Activated naive CD8-positive, alpha-beta T cell treated with anti-CD3 and anti-CD28 coated beads, Interleukin-2, amount 50 U/mL, for 16 hours (primary cell): ENCODE results near the gene OVCH2.
"Not testable (repeated sequence)": the region's sequence is repeated elsewhere in the genome, so short reads cannot be mapped to it uniquely, and the experiment has no call there.

Source experiments
- DNase-seq: peaks from one replicate; pipeline ENCODE4 v3.0.0-alpha.2; 2020; ENCODE audit warnings: low read depth, low spot score

OVCH2 gene

DNA sequence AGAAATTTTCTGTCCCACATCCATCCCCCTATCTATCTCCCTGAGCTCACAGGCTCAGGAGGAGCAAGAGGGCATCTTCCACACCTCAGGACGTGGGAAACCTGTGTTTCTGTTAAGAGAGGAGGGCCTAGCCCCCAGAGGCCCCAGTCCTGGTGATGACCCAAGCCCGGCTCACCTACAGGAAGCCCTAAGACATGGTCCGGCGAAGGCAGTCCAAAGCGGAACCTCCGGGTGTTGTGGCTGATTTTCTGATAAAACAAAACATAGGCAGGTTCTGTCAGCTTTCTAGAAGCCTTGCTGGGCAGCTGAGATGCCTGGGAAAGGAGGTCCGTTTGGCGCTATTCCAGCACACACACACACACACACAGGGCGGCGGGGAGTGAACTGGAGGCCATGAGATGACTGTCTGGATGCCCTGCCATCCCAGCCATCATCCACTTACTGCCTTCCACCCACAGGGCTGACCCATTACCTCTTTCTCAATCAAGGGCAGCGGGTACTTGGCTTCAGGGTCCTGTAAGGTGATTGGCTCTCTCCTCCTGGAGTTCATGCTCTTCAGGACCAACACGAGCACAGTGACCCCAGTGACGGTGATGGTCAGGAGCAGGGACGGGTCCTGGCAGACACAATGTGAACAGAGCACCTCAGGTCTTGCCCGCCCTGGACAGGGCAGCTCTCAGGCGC is 33.9 kb downstream of the OVCH2 start:
- no peak for DNase-seq

DNA sequence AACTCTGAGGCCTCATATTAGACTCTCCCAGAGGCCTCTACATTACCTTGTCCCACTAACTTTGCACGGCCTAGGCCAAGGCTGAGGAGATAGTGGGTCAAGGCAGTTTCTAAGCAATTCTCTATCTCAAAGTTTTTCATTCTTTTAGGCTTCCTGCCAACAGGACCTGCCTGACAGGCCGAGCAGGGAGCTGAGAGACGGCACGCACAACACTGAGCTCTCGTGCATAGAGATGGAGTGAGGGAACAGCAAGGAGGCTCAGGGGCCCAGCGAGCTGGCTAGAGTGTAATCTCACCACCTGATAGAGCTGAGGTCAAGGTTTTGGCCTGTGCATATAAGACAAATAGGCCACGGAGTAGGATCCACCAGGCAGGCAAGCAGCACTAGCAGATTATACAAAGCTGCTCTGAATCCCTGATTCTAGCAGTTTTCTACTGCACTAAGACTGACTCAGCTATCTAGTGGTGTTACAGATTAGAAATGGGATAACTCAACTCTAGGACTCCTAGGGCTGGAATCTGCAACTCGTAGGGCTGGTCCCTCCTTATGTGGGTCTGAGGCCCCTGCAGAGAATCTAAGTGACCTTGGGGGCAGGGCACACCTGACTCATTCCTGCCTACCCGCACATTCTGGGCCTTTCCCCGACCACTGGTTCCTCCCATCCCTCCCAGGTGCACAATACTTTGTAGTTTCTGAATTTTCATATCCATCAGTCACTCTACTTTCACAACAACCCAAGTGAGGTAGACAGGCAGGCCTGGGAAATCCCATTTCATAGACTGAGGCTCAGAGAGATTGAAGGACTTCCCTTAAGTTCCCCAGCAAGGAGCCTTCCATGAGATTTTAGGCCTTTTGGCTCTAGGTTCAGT is 34.7 kb downstream of the OVCH2 start:
- no peak for DNase-seq

DNA sequence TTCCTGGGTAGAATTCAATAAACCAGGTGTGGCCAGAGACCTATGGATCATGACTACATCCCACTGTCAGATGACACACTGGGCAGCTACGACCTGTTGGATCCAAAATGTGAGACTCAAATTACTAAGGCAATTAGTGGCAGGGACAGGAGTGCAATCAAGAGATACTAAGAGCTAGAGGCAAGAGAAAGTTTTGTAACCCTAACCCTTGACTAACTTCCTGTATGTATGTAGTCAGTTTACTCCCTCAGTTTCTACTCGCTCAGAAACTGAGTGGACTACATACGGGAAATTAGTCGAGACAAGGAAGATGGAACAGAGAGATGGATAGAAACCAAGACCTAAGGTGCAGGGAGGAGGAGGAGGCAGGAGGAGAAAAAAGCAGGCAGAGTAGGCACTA is 35.6 kb downstream of the OVCH2 start:
- no peak for DNase-seq

- DNase-seq: no peak
These were observed 37.4 kb downstream of the OVCH2 start for GRCh38 chr11:7668911-7669310.

GRCh38 chr11:7668464-7668863 is 37.8 kb downstream of the OVCH2 start:
- DNase-seq: no peak

GRCh38 chr11:7667460-7667859 is 38.8 kb downstream of the OVCH2 start:
- DNase-seq: no peak

DNA sequence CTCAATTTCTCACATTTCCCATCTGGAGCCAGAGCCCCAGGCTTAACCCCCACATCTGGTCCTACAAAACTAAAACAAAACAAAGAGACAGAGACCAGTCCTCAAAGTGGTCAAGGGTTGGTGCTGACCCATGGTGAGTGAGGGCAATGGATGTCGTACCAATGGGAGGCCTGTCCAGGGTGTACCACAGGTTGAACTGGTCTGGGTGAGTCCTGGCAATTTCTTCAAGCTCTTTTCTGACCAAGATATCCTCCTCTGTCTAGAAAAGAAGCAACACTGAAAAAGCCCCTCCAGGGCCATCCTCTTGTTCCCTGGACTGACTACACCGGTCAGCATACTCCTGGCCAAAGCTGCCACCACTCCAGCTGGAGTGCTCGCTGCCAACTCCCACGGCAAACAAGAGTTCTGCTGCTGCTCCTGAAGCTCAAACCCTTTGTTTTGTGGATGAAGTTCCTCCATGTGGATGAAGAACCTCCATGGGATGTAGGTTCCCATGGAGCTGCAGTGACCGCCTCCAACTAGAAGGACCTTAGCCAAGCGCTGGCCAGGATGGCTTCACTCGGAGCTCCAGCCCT is 39.9 kb downstream of the OVCH2 start:
- DNase-seq: no peak

DNA sequence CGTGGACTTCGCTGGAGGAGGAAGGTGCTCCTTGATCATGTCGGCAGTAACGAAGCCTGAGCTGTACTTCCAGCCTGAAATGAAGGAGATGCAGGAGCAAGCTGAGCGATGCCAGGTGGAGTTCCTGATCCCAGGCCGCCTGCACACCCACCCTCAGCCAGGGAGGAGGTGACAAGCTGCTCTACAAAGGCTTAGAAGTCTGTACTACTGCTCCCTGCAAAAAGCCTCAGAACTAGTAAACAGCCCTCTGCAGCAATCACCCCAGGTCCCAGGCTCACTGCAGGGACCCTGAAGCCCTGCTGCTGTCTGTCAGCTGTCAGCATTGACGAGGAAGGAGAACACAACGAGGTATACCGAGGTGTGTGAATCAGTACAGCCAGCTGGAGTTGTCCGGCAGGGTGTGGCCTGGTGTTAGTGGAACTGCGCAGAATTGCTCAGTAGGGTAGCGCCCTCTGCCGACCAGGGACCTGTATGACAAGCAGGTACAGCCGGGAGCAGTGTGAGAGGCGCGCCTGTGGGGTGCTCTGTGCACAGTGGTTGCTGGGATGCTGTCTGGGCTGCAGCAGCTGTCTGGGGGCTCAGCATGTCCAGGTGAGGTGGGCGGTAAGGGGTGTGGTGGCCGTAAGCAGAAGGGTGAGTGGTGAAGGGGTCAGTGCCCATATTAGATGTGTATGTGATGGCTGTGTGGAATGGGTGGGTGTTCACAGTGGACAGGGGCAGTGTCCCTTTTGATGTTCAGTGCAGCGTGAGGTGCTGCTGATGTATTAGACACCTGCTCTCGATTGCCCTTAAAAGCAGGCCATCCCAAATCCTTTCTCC is 40.6 kb downstream of the OVCH2 start:
- peak; percentile 49 for DNase-seq

GRCh38 chr11:7664867-7665266 is 41.4 kb downstream of the OVCH2 start:
- no peak for DNase-seq

- not testable (repeated sequence) for DNase-seq
These were observed 42.7 kb downstream of the OVCH2 start for GRCh38 chr11:7663531-7663930.

DNA sequence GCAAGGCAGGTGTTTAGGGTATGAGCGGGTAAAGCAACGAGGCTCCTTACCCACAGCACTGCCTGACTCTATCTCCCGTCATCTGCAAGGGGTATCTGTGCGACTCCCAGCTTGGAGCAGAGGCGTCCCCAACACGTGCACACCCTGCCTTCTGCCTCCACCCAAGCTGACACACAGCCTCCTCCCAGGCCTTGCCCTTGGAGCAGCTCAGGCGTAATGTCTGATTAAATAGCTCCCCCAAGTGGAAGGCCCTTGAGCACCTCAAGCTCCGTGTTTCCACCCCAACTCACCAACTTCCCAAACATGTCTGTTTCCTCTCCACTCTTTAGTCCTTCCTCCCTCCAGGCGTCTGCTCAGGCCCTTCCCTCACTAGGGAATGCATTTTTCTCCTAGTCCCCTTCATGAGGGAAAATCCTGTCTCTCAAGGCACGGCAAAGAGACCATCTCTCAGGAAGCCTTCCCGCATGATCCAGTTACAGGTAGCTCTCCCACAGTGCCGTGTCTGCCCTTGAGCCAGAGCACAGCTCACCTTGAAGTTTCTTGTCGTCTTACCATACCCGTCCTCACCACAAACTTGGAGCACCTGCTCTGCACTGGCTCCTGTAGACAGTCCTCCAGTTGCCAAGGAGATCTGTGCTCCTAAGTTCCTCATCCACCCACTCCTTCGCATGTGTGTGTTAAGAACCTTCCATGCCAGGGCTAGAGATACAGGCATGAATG is 48.8 kb downstream of the OVCH2 start:
- DNase-seq: no peak

- DNase-seq: no peak
These were observed 49.6 kb downstream of the OVCH2 start for GRCh38 chr11:7656704-7657103.

DNA sequence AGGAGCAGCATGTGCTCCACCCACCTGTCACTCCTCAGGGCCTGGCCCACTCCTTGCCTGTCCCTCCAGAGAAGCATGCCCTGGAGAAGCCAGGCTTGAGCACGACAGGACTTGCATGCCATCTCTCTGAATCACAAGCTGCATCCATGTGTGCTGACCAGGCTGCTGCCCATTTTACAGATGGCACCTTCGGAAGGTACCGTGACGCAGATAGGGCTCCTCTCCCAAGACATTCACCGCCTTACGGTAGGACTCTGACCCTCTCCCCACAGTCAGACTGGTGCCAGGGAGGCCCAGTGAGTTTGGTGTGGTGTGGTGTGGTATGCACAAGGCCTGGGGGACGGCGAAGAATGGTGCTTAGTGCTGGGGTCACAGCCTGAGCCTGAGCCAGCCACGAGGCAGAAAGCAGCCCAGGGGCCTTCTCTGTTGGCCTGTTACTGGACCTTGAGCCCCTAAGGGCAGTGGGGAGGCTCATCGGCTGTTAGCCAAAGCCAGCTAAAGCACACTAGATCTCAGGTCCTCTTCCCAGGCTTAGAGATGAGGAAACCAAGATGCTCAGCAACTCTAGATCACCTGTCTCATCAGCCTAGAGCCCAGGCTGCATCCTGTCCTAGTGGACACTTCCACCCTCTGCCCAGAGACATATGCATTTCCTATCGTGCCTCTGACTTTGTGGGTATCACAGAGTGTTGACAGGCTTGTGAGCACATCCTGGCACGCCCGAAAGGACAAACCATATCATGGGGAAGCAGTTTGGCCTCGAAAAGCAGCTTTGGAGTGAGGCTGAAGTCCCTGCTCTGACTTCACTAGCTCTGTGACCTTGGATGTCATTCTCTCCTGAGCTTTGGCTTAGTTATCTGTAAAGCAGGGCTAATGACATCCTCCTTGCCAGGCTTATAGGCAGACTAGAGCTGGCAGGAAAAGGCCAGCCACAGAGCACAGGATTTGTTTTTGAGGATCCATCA is 50.7 kb downstream of the OVCH2 start:
- no peak for DNase-seq

GRCh38 chr11:7654195-7654705 is 52.0 kb downstream of the OVCH2 start:
- DNase-seq: no peak

- no peak for DNase-seq
These were observed 54.6 kb downstream of the OVCH2 start for GRCh38 chr11:7651700-7652099.

- DNase-seq: no peak
These were observed 55.1 kb downstream of the OVCH2 start for GRCh38 chr11:7651140-7651551.

GRCh38 chr11:7648264-7648663 is 58.0 kb downstream of the OVCH2 start:
- no peak for DNase-seq

GRCh38 chr11:7646866-7647265 is 59.4 kb downstream of the OVCH2 start:
- no peak for DNase-seq

DNA sequence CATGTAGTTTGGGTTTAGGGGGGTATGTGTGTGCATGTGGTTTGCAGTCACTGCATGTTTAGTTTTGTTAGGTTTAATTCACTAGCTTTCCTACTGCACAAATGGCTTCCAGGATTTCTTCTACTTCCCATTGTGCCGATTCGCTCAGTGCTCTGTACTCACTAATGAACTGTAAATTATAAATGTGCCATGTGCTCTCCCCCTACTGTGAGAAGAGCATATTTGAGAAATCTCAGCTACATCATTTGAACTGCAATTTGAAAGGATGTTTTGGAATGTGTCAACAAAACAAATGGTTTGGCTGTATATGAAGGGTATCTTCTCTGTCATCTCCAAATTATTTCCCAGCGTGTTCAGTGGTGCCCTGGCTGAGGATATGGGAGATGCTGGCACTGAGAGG is 61.1 kb downstream of the OVCH2 start:
- DNase-seq: no peak

GRCh38 chr11:7643314-7643713 is 63.0 kb downstream of the OVCH2 start:
- DNase-seq: no peak
